ENCODE measurements around the gene TMEM30B. TPM values are rescaled to one million over a fixed set of nuclear protein-coding genes. Genes with fewer than 3 reads are reported as not detected.

TMEM30B gene
- polyA plus RNA-seq, 1 of the 3 experiments (the other 2 are of a cell fraction) = 0.15 TPM

DNA sequence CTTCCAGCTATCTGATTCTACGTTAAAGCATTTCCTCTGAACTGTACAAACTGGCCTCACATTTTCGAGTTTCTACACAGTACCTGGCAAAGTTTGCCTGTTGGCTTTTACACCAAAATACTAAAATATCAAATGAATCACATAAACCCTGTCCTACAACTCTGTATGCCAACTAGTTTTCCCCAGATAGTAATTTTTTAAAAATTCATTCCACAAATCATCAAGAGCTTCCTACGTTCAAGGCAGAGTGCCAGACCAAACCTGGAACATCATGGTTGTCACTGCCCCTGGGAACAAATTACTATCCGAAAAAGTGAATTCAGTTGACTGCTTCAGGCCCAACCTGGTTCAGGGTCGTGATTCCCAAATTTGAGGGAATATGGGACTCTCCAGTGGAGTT lies 2.1 kb downstream of the TMEM30B start:
- H4K20me1 ChIP-seq (ENCODE audit: insufficient read depth) = no peaks in the 10 kb centered on the region
- no peak overlapping the region for H2AFZ ChIP-seq (ENCODE audit: low read depth)
- WGBS (ENCODE audit: low lambda C conversion rate) = 81% methylated on average over 5 of the region's 5 CpGs
- H3K79me2 ChIP-seq (ENCODE audit: insufficient read depth) = no peaks in the 10 kb centered on the region
- H3K9me3 ChIP-seq = no peaks in the 10 kb centered on the region
- peaks cover 0 to 8% of the 10 kb centered on the region in 2 experiments; a peak in 1 of 4 replicates for H3K4me1 ChIP-seq (ENCODE audit: control insufficient read depth in 1 of 2, insufficient read depth in 2 of 2, low read depth in 1 of 2, low read length in 1 of 2)
- POLR2A ChIA-PET = no interaction called here
- no peak for TF ChIP-seq GATA2 (CRISPR knock-in tag; IDR thresholded peaks at IDR 0.05)
- TF ChIP-seq, protein P1, sequence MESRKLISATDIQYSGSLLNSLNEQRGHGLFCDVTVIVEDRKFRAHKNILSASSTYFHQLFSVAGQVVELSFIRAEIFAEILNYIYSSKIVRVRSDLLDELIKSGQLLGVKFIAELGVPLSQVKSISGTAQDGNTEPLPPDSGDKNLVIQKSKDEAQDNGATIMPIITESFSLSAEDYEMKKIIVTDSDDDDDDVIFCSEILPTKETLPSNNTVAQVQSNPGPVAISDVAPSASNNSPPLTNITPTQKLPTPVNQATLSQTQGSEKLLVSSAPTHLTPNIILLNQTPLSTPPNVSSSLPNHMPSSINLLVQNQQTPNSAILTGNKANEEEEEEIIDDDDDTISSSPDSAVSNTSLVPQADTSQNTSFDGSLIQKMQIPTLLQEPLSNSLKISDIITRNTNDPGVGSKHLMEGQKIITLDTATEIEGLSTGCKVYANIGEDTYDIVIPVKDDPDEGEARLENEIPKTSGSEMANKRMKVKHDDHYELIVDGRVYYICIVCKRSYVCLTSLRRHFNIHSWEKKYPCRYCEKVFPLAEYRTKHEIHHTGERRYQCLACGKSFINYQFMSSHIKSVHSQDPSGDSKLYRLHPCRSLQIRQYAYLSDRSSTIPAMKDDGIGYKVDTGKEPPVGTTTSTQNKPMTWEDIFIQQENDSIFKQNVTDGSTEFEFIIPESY (IDR thresholded peaks at IDR 0.05; ENCODE audit: borderline replicate concordance, low read depth) = no peak
- no peak for TF ChIP-seq RAD21 (IDR thresholded peaks at IDR 0.05; ENCODE audit: low read length)
- TF ChIP-seq, protein P2, sequence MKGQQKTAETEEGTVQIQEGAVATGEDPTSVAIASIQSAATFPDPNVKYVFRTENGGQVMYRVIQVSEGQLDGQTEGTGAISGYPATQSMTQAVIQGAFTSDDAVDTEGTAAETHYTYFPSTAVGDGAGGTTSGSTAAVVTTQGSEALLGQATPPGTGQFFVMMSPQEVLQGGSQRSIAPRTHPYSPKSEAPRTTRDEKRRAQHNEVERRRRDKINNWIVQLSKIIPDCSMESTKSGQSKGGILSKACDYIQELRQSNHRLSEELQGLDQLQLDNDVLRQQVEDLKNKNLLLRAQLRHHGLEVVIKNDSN (IDR thresholded peaks at IDR 0.05; ENCODE audit: borderline replicate concordance, low read depth) = no peak
- no peak for TF ChIP-seq RXRA (IDR thresholded peaks at IDR 0.05; ENCODE audit: borderline replicate concordance, low read depth)
- TF ChIP-seq FOSL2 (IDR thresholded peaks at IDR 0.05; ENCODE audit: borderline replicate concordance, low read depth) = no peak
- no peak for TF ChIP-seq RCOR1 (IDR thresholded peaks at IDR 0.05; ENCODE audit: low read length)
- TF ChIP-seq, protein P3, sequence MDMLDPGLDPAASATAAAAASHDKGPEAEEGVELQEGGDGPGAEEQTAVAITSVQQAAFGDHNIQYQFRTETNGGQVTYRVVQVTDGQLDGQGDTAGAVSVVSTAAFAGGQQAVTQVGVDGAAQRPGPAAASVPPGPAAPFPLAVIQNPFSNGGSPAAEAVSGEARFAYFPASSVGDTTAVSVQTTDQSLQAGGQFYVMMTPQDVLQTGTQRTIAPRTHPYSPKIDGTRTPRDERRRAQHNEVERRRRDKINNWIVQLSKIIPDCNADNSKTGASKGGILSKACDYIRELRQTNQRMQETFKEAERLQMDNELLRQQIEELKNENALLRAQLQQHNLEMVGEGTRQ (IDR thresholded peaks at IDR 0.05; ENCODE audit: borderline replicate concordance, low read depth, low read length) = no peak
- TF ChIP-seq EZH2phosphoT487 (IDR thresholded peaks at IDR 0.05; ENCODE audit: borderline replicate concordance, low read depth) = no peak
- H3K4me3 ChIP-seq (ENCODE audit: low read depth in 2 of 2, low read length in 1 of 2) = no peak overlapping the region
- no peaks in the 10 kb centered on the region for H3K36me3 ChIP-seq (replicated peaks in 1 of 2; ENCODE audit: control insufficient read depth in 1 of 2, insufficient read depth in 2 of 2, low read length in 1 of 2)
- no peak for DNase-seq
- peaks cover 3% of the 10 kb centered on the region for H3F3A ChIP-seq (replicated peaks; ENCODE audit: insufficient read depth)
- CTCF ChIA-PET = interaction anchor here (4.6 to 11.8 kb wide), 2 partner anchors 9 to 13 kb away, joined by 29 to 104 read pairs; no protein-coding TSS in a partner anchor
- no peak overlapping the region for H3K27ac ChIP-seq (ENCODE audit: low read depth in 2 of 2, low read length in 1 of 2)
- no peaks in the 10 kb centered on the region for H3K9me2 ChIP-seq
- no peak overlapping the region for H3K4me2 ChIP-seq
- no peak overlapping the region for H3K9ac ChIP-seq
- H3K27me3 ChIP-seq (ENCODE audit: insufficient read depth) = no peaks in the 10 kb centered on the region; the same call in 1 of the 2 replicates

DNA sequence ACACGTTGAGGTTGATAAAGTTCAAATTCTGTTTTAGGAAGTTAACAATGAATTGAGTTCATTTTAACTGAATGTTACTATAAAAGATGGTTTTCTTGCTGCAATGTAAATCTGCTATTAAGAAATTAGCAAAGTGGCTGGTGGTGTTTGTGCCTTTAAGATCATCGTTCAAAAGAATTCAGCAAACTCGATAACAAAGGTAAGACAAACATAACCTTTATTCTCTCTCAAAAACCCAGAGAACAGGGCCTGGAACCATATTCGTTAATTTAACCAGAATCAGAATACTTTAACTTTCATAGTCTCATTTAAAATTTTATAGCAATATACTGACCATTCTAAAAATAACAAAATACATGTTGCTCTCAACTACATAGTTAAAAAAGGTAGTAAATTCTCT lies 3.4 kb downstream of the TMEM30B start:
- no peaks in the 10 kb centered on the region for H4K20me1 ChIP-seq (ENCODE audit: insufficient read depth)
- H3K79me2 ChIP-seq (ENCODE audit: insufficient read depth) = no peaks in the 10 kb centered on the region
- no peak overlapping the region for H3K4me2 ChIP-seq
- H3K9ac ChIP-seq = no peak overlapping the region
- H3F3A ChIP-seq (replicated peaks; ENCODE audit: insufficient read depth) = peaks cover 3% of the 10 kb centered on the region
- no peak overlapping the region for H3K27ac ChIP-seq (ENCODE audit: low read depth in 2 of 2, low read length in 1 of 2)
- ChIA-PET CTCF (interaction anchor here (0.7 to 11.8 kb wide), 3 partner anchors 8 to 183 kb away, joined by 3 to 104 read pairs (median 15); no protein-coding TSS in a partner anchor), POLR2A (no interaction called here)
- no peaks in the 10 kb centered on the region for H3K9me2 ChIP-seq
- H2AFZ ChIP-seq (ENCODE audit: low read depth) = no peak overlapping the region
- H3K27me3 ChIP-seq (ENCODE audit: insufficient read depth) = no peaks in the 10 kb centered on the region; the same call in 1 of the 2 replicates
- H3K4me3 ChIP-seq (ENCODE audit: low read depth in 2 of 2, low read length in 1 of 2) = no peak overlapping the region
- peaks cover 0 to 8% of the 10 kb centered on the region in 2 experiments; a peak in 1 of 4 replicates for H3K4me1 ChIP-seq (ENCODE audit: control insufficient read depth in 1 of 2, insufficient read depth in 2 of 2, low read depth in 1 of 2, low read length in 1 of 2)
- H3K9me3 ChIP-seq = no peaks in the 10 kb centered on the region
- no peaks in the 10 kb centered on the region for H3K36me3 ChIP-seq (replicated peaks in 1 of 2; ENCODE audit: control insufficient read depth in 1 of 2, insufficient read depth in 2 of 2, low read length in 1 of 2)
- no peak for DNase-seq
- 81% methylated on average over 4 of the region's 4 CpGs for WGBS (ENCODE audit: low lambda C conversion rate)
- TF ChIP-seq YY1 (IDR thresholded peaks at IDR 0.05; ENCODE audit: low read depth) (no peak), NFIC (IDR thresholded peaks at IDR 0.05; ENCODE audit: borderline replicate concordance) (no peak), ELF1 (IDR thresholded peaks at IDR 0.05) (no peak), TEAD4 (IDR thresholded peaks at IDR 0.05; ENCODE audit: borderline replicate concordance, insufficient read depth) (no peak), NRF1 (IDR thresholded peaks at IDR 0.05; ENCODE audit: low read depth, low read length) (no peak), RCOR1 (IDR thresholded peaks at IDR 0.05; ENCODE audit: low read length) (no peak), EP300 (IDR thresholded peaks at IDR 0.05; ENCODE audit: borderline replicate concordance in 1 of 2, low read depth in 1 of 2, low read length in 1 of 2) (no peak), RXRA (IDR thresholded peaks at IDR 0.05; ENCODE audit: borderline replicate concordance, low read depth) (no peak), FOXM1 (IDR thresholded peaks at IDR 0.05; ENCODE audit: low read depth) (no peak)
- TF ChIP-seq, protein P4, sequence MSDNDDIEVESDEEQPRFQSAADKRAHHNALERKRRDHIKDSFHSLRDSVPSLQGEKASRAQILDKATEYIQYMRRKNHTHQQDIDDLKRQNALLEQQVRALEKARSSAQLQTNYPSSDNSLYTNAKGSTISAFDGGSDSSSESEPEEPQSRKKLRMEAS (IDR thresholded peaks at IDR 0.05; ENCODE audit: low read depth) = no peak
- TF ChIP-seq, protein P3 (IDR thresholded peaks at IDR 0.05; ENCODE audit: borderline replicate concordance, low read depth, low read length) = no peak
- TF ChIP-seq, protein P5, sequence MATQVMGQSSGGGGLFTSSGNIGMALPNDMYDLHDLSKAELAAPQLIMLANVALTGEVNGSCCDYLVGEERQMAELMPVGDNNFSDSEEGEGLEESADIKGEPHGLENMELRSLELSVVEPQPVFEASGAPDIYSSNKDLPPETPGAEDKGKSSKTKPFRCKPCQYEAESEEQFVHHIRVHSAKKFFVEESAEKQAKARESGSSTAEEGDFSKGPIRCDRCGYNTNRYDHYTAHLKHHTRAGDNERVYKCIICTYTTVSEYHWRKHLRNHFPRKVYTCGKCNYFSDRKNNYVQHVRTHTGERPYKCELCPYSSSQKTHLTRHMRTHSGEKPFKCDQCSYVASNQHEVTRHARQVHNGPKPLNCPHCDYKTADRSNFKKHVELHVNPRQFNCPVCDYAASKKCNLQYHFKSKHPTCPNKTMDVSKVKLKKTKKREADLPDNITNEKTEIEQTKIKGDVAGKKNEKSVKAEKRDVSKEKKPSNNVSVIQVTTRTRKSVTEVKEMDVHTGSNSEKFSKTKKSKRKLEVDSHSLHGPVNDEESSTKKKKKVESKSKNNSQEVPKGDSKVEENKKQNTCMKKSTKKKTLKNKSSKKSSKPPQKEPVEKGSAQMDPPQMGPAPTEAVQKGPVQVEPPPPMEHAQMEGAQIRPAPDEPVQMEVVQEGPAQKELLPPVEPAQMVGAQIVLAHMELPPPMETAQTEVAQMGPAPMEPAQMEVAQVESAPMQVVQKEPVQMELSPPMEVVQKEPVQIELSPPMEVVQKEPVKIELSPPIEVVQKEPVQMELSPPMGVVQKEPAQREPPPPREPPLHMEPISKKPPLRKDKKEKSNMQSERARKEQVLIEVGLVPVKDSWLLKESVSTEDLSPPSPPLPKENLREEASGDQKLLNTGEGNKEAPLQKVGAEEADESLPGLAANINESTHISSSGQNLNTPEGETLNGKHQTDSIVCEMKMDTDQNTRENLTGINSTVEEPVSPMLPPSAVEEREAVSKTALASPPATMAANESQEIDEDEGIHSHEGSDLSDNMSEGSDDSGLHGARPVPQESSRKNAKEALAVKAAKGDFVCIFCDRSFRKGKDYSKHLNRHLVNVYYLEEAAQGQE (IDR thresholded peaks at IDR 0.05; ENCODE audit: low read depth, low read length) = no peak

All from SK-N-SH (cell line).